ENCODE data around the gene KDM2A.

Gene KDM2A

GRCh38 chr11:67304511-67305113 is 185.5 kb downstream of the KDM2A start:
- DNase-seq = no peak

GRCh38 chr11:67306769-67307544 is 187.9 kb downstream of the KDM2A start:
- DNase-seq = no peak

GRCh38 chr11:67307545-67308001 is 188.5 kb downstream of the KDM2A start:
- no peak for DNase-seq

Data from AML-193 (cell line).